ENCODE data around the gene CSNK1D.

DNA sequence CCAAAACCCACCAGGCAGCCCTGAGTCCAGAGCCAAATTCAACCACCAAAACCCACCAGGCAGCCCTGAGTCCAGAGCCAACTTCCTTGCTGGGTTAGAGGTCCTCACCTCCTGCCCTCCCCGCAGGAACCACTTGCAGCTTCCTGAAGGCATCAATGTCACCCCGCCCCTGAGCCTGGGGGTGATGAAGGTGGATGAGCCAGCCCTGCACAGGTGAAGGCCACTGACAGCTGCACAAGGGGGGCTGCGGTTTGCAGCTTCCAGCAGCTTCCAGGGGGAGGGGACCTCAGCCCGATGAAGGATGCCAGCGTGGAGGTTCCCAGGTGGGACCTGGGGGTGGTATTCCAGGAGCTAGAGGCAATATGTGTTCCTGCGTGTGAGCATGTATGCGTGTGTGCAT, 7.6 kb upstream of the CSNK1D start:
- no peak for TF ChIP-seq POLR2A (IDR thresholded peaks at IDR 0.05)
- no peak for TF ChIP-seq CTCF (IDR thresholded peaks at IDR 0.05)
